WTC11 (cell line): ENCODE measurements around the gene TMEM151A.

Experiments
- CTCF ChIP-seq: fragments of 200-600 bp; IDR thresholded peaks from 2 replicates; pipeline ENCODE4 v1.8.0; 2022; ENCODE audit warnings: antibody characterized with exemption
- E2F4 ChIP-seq: sonication (generic); formaldehyde crosslinking; IDR thresholded peaks from 2 replicates; pipeline ENCODE4 v1.8.1; 2022; ENCODE audit warnings: low read depth, mild to moderate bottlenecking, moderate library complexity, missing genetic modification reagents, borderline replicate concordance
- MAX ChIP-seq: sonication (generic); formaldehyde crosslinking; IDR thresholded peaks from 2 replicates; pipeline ENCODE4 v1.8.0; 2022; ENCODE audit warnings: mild to moderate bottlenecking, missing genetic modification reagents
- TCF7 ChIP-seq: sonication (generic); formaldehyde crosslinking; IDR thresholded peaks from 2 replicates; pipeline ENCODE4 v1.8.0; 2022; ENCODE audit warnings: mild to moderate bottlenecking, low read depth, missing genetic modification reagents, moderate library complexity
- ZNF121 ChIP-seq: sonication (generic); formaldehyde crosslinking; IDR thresholded peaks from 2 replicates; pipeline ENCODE4 v1.8.0; 2023; ENCODE audit warnings: missing genetic modification reagents

- no peak for TF ChIP-seq MAX (CRISPR knock-in tag)
- TF ChIP-seq CTCF, result no peak
- TF ChIP-seq TCF7 (CRISPR knock-in tag), result no peak
- no peak for TF ChIP-seq ZNF121
- TF ChIP-seq E2F4 (CRISPR knock-in tag), result no peak
These were observed 2.3 kb downstream of the TMEM151A start for GRCh38 chr11:66293777-66294625.
